HG03342 (cell line): ENCODE data around the gene UBE2G1.
"Not testable (repeated sequence)": the region's sequence is repeated elsewhere in the genome, so short reads cannot be mapped to it uniquely, and the experiment has no call there.

ENCODE experiments used
- ATAC-seq: cut with Tn5 transposase; IDR thresholded peaks from one replicate; pipeline ENCODE4 v1.9.1; 2021; ENCODE audit warnings: mild to moderate bottlenecking, moderate library complexity; ENCODE audit not compliant: unreplicated experiment

Gene UBE2G1

GRCh38 chr17:4255271-4255670, 111.2 kb downstream of the UBE2G1 start:
- ATAC-seq: not testable (repeated sequence)

DNA sequence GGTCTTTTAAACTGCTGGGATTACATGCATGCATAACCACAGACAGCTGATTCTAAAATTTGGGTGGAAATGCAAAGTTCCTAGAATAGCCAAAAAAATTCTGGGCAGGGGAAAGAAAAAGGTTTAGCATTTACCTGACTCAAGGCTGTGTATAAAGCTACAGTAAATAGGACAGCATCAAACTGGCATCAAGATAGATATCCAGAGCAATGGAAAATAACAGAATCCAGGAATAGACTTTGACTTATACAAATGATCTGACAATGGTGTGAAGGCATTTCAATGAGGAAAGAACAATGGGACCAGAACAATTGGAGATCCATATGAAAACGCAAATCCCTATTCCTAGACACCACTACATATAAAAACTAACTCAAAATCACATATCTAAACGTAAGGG, 115.6 kb downstream of the UBE2G1 start:
- ATAC-seq: no peak

DNA sequence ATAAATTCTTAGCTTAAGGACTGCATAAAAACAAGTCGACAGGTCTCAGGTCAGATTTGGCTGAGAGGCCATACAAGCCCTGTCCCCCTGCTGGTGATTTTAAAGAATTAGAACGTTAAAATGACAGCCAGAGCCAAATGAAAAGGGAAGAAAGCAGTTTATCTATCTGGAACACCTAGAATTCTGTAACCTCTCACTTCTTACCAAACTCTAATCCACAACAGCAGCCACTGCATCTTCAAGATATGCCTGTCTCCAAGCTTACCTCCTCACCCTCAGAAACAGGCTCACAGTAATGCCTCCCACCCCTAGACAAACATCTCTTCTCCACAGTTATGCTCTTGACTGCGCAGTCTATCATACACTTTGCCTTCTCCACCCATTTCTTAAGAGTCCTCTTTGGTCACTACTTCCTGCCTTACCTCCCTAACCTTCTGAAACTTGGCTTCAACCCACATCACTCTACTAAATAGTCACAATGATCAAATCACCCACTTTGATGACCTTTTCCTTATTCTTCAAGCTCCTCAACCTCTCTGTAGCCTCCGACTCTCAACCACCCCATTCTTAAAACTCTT, 116.9 kb downstream of the UBE2G1 start:
- no peak for ATAC-seq

DNA sequence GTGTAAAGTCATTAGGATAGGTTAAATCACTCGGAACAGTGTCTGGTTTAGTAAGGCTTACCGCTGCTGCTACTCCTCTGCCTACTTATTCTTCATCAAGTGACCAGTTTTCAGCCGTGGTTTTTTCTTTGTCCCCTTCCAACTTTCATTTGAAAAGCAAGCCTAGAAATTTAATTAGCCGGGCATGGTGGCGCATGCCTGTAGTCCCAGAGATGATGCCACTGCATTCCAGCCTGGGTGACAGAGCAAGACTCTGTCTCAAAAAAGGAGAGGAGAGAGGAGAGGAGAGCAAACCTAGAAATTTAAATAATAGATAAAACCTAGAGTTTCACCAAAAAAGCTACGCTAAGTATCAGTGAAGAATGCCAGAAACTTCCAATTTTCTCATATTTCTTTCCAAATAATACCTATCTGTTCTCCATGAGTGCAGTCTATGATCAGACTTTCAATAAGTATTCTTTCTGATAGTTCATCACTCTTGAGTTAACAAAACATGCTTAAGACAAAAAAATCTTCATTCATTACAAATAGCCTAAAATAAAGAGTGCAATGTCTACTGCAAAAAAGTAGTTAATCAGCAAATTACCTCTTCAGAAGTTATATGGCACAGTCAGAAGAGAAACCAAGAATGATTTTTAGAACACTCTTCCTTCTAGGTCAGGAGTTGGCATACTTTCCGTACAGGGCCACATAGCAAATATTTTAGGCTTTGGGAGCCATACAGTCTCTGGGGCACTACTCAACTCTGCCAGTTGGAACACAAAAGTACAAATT, 117.8 kb downstream of the UBE2G1 start:
- ATAC-seq: no peak

- ATAC-seq: no peak
These were observed 118.5 kb downstream of the UBE2G1 start for GRCh38 chr17:4247971-4248388.

GRCh38 chr17:4247361-4247970, 119.0 kb downstream of the UBE2G1 start:
- no peak for ATAC-seq

- ATAC-seq: no peak
These were observed 119.8 kb downstream of the UBE2G1 start for GRCh38 chr17:4246674-4247073.

GRCh38 chr17:4241535-4241934, 124.9 kb downstream of the UBE2G1 start:
- ATAC-seq: no peak

GRCh38 chr17:4236456-4236855, 130.0 kb downstream of the UBE2G1 start:
- no peak for ATAC-seq

- ATAC-seq: no peak
These were observed 130.8 kb downstream of the UBE2G1 start for GRCh38 chr17:4235372-4236279.

DNA sequence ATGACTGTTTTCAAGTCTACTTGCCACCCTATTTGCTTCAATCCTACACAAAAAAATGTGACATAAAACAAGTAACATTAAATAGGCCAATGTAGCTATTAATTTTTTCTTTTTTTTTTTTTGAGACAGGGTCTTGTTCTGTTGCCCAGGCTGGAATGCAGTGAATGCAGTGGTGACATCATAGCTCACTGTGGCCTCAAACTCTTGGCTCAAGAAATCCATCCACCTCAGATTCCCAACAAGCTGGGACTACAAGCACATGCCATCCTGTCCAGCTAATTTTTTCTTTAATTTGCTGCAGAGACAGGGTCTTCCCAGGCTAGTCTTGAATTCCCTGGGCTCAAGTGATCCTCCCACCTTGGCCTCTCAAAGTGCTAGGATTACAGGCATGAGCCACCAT, 132.1 kb downstream of the UBE2G1 start:
- no peak for ATAC-seq

- ATAC-seq: no peak
These were observed 132.7 kb downstream of the UBE2G1 start for GRCh38 chr17:4233668-4234258.

- ATAC-seq: no peak
These were observed 134.2 kb downstream of the UBE2G1 start for GRCh38 chr17:4232168-4232813.

- no peak for ATAC-seq
These were observed 136.6 kb downstream of the UBE2G1 start for GRCh38 chr17:4229627-4230541.

DNA sequence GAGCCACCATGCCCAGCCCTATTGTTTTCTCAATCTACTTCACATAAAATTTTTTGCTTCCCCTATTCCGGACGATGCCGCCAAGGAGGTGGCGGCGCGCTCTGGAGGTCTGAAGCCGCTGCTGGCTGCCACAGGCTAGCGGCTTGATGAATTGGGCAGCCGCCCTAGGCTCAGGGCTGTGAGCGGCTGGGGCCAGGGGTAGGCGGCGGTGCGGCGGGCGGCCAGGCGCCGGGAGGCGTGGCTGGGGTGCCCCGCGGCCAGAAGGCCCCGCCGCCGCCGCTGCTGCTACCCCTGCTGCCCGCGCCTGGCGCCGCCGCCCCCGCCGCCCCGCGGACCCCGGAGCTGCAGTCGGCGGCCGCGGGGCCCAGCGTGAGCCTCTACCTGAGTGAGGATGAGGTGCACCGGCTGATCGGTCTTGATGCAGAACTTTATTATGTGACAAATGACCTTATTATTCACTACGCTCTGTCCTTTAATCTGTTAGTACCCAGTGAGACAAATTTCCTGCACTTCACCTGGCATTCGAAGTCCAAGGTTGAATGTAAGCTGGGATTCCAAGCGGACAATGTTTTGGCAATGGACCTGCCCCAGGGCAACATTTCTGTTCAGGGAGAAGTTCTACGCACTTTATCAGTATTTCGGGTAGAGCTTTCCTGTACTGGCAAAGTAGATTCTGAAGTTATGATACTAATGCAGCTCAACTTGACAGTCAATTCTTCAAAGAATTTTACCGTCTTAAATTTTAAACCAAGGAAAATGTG, 144.4 kb downstream of the UBE2G1 start:
- ATAC-seq: no peak

GRCh38 chr17:4221163-4221562, 145.3 kb downstream of the UBE2G1 start:
- no peak for ATAC-seq

DNA sequence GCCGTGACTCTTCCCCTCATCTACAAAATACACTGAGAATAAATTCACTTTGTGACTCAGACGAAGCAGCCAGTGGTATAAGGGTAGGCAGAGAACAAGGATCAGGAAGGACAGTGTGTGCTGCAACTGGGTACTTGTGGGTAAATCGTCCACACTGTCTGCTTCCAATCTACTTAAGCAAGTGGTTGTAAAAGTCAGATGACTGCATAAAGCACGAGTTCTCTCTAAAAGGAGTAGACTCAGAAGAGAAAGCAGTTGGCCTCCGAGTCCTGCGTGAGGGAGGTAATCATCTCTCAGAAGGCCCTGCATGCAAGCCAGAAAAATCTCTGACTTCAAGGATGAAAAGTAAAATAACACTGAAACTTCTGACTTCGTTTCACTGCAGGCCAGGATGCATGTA, 145.8 kb downstream of the UBE2G1 start:
- ATAC-seq: no peak
